Stimulated activated CD4-positive, alpha-beta T cell treated with anti-CD3 and anti-CD28 coated beads, Interleukin-2, amount 100 ng/mL, for 48 hours (primary cell): ENCODE data around the gene IMMP2L.

Source experiments
- DNase-seq, 2 donors: peaks; one replicate each; pipeline ENCODE4 v3.0.0-alpha.2; 2020

The IMMP2L gene

DNA sequence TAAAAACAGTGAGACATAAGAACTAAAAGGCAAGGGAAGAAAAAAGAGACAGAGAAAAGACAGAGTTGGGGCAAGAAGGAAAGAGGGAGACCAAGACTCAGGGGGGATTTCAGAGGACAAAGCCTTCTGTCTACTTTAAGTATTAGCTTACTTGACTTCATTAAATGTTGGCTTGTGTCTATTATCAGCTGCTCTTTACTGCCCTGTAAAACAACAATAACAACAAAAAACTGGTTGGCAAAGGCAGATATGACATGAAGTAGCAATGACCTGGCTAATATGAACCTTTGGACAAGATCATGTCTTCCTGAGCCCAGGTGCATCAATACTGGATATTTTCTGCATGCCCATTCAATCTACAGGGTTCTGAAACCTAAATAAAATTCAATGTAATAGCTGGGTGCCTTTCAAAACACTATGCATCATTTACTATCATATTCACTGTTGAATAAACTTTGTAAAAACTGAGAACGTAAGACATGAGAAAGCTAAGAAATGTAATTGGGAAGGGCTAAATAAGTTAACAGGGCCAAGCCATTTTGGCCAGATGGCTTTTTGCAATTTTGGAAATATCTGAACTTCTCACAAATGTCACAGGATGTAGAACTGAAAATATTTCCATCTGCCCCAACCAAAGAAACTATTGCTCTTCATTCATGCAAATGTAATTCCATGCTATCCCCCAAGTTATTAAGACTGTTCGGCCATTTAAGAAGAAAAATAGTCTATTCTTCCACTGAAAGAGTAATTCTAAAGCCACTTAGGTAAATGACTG lies 422.0 kb downstream of the IMMP2L start:
- no peak for DNase-seq

DNA sequence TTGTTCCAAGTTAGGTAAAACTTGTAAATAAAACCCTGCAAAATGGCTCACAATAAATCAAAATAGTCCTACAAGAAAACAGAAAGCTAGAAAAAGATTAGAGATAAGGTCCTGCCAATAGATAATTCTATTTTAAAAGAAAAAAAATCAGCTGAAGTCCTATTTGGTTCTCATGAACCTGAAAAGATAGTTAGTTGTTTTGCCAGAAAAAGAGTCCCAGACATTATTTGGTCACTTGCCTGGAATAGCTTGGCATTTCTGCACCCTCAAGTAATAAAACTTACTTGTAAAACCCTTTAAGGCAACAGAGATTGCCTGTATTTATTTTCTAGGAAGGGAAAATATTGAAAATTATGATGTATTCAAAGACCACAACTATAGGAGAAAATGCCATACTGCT lies 423.7 kb downstream of the IMMP2L start:
- no peak for DNase-seq

- peak; percentile 25 to 34 for DNase-seq
Measured at GRCh38 chr7:111138193-111138569, 424.1 kb downstream of the IMMP2L start.

GRCh38 chr7:111137296-111138192 lies 424.7 kb downstream of the IMMP2L start:
- DNase-seq = peak; percentile 30

DNA sequence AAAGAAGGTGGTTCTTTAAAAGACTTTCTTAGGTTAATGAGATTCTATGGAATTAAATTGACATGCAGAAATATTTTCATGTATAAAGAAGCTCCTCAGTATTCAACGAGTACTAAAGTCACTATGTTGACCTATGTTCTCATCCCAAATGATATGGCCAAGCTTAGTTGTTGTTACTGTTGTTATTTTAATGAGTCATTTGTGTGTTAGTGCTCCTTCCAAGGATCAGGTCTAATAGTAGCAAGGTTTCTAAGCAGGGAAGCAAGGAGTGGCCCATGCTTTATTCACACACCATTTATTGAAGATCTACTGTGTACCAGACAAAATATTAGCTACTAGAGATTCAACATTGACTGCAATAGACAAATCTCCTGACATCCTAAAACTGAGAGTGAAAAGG lies 429.5 kb downstream of the IMMP2L start:
- DNase-seq = no peak

GRCh38 chr7:111129435-111129834 lies 432.9 kb downstream of the IMMP2L start:
- no peak for DNase-seq

GRCh38 chr7:111126987-111127386 lies 435.3 kb downstream of the IMMP2L start:
- no peak for DNase-seq

GRCh38 chr7:111115966-111116365 lies 446.3 kb downstream of the IMMP2L start:
- no peak for DNase-seq

DNA sequence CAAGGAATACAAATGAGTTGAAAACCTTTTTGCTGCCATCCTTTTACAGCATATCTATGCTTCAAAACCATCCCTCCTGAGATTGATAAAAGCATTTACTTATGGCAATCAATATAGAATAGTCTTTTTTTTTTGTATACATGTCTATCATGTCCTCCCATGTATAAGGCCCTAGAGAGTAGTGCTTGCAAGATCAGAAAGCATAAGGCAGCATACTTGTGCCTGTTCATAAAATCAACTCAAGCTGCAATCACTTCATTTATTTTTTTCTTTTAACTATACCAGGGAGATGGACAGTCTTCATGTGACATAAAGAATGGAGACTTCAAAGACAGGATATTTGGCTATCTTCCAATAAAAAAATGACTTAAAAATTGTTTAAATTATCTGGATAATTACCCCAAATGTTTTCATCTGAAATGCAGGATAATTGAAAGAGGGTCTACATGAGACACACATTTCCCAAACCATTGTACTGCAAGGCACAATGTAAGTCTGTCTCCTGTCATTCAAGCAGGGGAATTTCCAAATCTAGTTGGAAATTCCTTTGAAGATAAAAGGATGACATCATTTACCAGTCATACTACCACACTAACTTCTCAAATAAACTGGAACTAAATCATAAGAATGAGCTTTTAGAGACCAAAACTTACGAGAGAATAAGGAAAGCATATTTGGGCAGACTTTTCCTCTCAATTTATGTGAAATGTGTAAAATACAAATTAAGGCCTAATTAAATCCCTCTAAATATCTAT lies 448.9 kb downstream of the IMMP2L start:
- no peak for DNase-seq

DNA sequence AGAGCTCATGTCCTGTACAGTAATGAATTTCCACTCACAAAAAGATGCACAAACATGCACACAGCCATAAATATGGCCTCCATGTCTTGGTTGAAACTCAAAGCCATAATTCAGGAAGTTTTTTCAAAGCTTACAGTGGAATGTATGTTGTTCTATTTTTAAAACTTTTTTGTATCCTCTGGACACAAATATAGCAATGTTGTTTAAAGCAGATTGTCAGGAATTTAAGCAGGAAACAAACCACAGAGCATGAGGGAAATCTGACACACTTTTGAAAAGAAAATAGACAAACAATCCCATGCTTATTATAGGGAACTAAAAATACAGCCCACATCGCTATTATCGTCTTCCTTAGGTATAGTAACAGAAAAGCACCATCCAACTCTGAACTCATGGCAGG lies 449.9 kb downstream of the IMMP2L start:
- no peak for DNase-seq

DNA sequence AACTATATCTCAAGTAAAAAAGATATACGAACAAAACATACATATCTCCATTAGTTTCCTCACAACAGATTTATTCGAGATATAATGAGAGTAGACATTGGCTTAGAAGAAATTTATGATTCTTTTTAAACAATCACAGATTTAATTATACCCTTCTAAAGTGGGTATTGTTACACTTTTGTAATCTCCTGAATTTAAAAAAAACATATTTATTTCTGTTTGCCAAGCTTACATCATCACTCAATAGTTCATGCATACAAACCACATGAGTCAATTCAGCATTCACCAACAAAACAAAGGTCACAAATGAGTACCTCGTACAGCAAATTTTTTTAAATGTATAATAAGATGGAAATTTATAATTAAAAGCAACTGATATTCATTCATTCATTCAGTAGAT lies 453.8 kb downstream of the IMMP2L start:
- no peak for DNase-seq

- no peak for DNase-seq
Measured at GRCh38 chr7:111108000-111108399, 454.3 kb downstream of the IMMP2L start.

DNA sequence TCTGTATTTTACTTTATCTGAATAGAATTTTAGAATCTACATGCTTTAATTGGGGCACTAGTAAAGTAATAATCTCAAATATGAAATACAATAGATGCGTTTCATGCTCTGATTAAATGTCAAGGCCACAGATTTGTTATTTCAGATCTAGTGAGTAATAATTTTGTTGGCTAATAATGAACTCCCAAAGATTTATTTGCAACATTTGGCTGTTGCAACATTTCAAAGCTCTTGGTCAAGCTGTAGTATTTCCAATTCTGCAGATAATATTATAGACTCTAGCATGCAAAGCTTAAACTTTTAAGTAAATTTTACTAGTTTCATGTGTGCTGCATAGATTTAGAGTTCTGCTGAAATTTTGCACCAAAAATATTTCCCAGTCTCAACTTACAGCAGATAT lies 454.7 kb downstream of the IMMP2L start:
- no peak for DNase-seq

- no peak for DNase-seq
Measured at GRCh38 chr7:111105269-111105668, 457.0 kb downstream of the IMMP2L start.

DNA sequence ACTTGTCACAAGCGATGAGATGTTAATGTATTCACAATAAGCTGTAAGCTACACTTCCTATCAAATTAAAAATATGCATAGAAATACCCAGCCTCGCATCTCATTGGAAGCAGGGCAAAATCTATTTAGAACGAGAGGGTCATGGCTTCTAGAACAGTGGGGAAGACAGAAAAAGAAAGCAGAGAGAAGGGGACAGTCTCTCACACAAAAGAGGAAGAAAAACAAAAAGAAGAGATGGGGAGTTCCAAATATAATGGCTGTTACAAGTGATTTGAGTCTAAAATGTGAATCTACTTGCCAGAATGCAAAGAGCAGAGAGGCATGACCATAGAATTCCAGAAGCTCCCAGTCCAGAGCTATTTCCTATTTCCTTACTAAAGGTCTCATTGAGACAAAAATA lies 457.6 kb downstream of the IMMP2L start:
- no peak for DNase-seq

DNA sequence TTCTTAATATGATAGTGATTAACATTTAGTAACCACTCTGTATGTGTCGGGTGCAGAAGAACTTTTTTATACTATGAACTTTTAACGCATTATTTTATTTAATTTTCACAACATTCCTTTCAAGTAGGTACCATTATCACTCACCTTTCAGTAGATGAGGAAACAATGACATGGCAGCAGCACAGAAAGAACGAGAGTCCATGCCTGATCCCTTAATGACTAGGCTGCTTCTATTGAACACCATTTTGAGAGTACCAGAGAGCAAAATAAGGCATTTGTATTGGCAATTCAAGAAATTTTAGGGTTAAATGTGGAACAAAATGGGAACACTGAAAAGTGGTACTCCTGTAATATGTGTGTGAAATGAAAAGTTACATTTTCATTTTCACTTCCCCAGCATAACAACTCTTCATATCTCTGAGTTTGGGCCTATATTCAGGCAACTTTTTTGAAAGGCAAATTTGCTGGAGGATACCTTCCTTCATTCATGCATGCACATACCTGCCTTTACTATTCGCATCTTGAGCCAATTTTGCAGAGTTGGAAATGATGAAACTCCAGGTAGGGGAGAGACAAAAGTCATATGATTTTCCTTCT lies 458.5 kb downstream of the IMMP2L start:
- no peak for DNase-seq

DNA sequence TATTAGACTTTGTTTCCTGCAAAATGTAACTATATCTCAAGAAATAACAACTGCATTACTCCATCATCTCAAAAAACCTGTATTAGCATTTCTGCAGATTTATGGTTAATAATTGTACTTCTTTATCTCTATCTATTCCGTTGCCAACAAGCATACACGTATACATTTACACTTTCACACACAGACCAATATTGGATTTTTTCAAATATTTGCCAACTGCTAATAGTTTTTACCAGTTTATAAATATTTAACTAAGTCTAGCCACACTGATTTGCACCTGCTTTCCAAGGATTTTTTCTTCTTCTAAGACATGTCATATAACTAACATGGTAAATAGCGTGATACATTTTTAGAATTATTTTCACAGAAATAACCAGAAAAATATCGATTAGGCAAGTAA lies 459.2 kb downstream of the IMMP2L start:
- DNase-seq = no peak

DNA sequence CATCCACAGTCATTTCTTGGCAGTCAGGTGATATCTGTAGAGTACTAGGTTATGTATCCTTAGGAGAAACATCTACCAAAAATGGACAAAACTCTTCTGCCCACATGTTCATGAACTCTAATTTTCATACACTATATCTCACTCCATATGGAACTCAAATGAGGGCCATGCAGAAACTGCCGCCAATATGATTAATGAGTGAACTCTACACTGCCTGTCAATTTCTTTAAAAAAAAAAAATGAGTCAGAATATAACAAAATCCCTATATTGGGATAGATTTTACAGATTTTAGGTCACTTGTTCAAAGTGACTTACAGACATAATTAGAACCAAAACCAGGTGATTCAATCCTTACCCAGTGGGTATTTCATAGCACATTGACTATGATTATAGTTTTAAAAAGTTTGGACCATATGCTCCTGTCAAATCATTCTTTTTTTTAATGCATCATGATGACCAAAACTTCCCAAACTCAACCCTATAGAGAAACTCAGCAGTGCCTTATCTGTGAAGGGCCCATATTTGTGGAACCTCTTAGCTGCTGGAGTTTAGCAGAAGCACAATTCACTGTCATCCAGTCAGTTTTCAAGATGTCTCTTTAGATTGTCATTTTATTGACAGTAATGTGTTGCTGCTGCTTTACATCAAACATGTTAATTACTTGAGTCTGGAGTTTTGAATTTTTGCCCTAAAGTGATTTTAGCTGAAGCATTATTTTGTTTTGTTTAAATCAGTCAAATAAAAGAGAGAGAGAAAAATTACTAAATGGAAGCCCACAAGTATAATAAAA lies 460.2 kb downstream of the IMMP2L start:
- DNase-seq = no peak

- DNase-seq = no peak
Measured at GRCh38 chr7:111098926-111099250, 463.4 kb downstream of the IMMP2L start.

DNA sequence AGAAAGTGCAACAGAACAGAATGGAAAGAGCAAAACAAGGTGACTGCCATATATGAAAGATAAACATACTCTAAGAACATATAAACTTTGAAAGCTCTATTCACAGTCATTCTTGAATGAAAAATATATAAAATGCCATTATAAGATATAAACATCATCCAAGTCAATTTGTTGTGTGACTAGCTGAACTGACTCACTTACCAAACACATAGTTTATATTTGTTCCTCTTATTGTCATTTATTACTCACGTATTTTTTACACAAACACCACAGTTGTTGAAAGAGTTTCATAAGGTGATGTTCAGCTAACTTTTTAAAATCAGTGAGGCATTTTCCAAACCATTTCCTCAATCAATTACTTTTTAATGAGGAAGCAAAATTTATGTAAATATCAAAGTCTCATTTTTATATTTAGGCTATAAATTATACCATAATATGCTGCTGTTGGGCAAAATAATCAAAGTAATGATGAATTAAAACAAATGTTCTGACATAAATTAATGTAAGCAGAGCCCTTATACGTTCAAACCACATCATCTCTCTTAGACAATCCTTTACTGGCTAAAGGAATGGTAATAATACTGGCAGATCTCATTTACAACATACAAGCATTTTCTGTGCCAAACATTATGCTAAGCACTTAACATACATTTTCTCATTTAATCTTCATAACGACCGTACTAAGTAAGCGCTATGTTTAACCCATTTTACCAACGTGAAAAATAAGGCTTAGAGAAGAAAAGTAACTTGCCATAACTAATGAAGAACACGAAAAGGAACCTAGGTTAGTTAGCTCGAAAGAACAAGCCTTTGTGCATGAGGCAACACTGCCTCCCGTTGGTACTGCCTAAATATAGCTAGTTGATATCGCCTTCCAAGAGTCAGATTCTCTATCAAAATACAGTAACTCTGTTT lies 464.0 kb downstream of the IMMP2L start:
- peak; percentile 27 to 36 for DNase-seq

GRCh38 chr7:111096997-111097396 lies 465.3 kb downstream of the IMMP2L start:
- no peak for DNase-seq
